Vagina (tissue), 2 donors: ENCODE results near the gene PDHA1.

Source experiments
- CTCF ChIP-seq, 3 experiments: fragments of 450-650 bp in 2 of 3; fragments of 200-600 bp in 1 of 3; sonication (generic) in 1 of 3; IDR thresholded peaks; one replicate each; pipeline ENCODE4 v1.5.1; 2017 to 2019; ENCODE audit warnings: antibody characterized with exemption in 3 of 3, mild to moderate bottlenecking in 2 of 3, moderate library complexity in 2 of 3
- POLR2A ChIP-seq, 2 donors: fragments of 450-650 bp; IDR thresholded peaks; one replicate each; pipeline ENCODE4 v1.6.1; 2017; ENCODE audit warnings: antibody characterized with exemption in 2 of 2, mild to moderate bottlenecking in 2 of 2, moderate library complexity in 2 of 2
- POLR2AphosphoS5 ChIP-seq, 2 donors: sonication (generic); formaldehyde crosslinking; IDR thresholded peaks; one replicate each; pipeline ENCODE4 v1.9.0; 2017; ENCODE audit warnings: antibody characterized with exemption in 2 of 2, mild to moderate bottlenecking in 2 of 2, low read depth in 1 of 2; ENCODE audit not compliant: insufficient read depth in 1 of 2

- TF ChIP-seq POLR2A (IDR thresholded peaks at IDR 0.05) (no peak), POLR2AphosphoS5 (IDR thresholded peaks at IDR 0.05; ENCODE audit: insufficient read depth in 1 of 2, low read depth in 1 of 2) (no peak), CTCF (IDR thresholded peaks at IDR 0.05) (no peak)
These were observed 43.0 kb downstream of the PDHA1 start for GRCh38 chrX:19386679-19387078.
